Measurements from ENCODE around the gene MISP.

DNA sequence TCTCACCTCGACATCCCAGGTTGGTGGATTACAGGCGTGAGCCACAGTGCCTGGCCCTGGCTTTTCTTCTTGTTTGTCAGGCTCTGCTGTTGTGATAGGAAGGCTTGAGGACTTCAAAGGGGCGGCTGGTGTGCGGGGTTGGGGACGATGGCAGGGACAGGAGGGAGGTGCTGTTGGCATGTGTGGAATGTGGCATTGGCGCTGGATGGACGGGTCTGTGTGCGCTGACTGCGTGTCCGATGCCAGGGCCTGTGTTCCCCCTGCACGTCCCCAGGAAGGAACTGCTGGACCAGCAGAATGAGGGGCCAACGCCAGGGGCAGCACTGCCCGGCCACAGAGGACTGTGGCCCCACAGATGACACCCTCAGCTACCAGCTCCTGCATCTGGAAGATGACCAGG is 33.6 kb downstream of the MISP start:
- TF ChIP-seq, protein P1, sequence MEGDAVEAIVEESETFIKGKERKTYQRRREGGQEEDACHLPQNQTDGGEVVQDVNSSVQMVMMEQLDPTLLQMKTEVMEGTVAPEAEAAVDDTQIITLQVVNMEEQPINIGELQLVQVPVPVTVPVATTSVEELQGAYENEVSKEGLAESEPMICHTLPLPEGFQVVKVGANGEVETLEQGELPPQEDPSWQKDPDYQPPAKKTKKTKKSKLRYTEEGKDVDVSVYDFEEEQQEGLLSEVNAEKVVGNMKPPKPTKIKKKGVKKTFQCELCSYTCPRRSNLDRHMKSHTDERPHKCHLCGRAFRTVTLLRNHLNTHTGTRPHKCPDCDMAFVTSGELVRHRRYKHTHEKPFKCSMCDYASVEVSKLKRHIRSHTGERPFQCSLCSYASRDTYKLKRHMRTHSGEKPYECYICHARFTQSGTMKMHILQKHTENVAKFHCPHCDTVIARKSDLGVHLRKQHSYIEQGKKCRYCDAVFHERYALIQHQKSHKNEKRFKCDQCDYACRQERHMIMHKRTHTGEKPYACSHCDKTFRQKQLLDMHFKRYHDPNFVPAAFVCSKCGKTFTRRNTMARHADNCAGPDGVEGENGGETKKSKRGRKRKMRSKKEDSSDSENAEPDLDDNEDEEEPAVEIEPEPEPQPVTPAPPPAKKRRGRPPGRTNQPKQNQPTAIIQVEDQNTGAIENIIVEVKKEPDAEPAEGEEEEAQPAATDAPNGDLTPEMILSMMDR (conservative IDR thresholded peaks at IDR 0.05): no peak
- TF ChIP-seq ZFX (IDR thresholded peaks at IDR 0.05): no peak

Data from C4-2B (cell line).